Measurements from ENCODE around the gene GLIS1.

The GLIS1 gene

GRCh38 chr1:53659436-53659835 lies 79.5 kb downstream of the GLIS1 start:
- no peak overlapping the region for H2AFZ ChIP-seq (ENCODE audit: low read depth, low read length, severe bottlenecking)
- no peaks in the 10 kb centered on the region for H4K20me1 ChIP-seq (ENCODE audit: low read depth, low read length)
- no peak overlapping the region for H3K9ac ChIP-seq (ENCODE audit: low read length)
- no peaks in the 10 kb centered on the region for H3K9me3 ChIP-seq (ENCODE audit: insufficient read depth, low read length)
- H3K4me2 ChIP-seq (ENCODE audit: low read depth, low read length, poor library complexity, severe bottlenecking), result no peak overlapping the region
- H3K9me2 ChIP-seq (replicated peaks; ENCODE audit: insufficient read depth, low read length), result no peaks in the 10 kb centered on the region
- no peaks in the 10 kb centered on the region for H3K79me2 ChIP-seq (ENCODE audit: insufficient read depth, low read length)
- no peak overlapping the region for H3K27ac ChIP-seq (ENCODE audit: low read depth, low read length)
- no peaks in the 10 kb centered on the region for H3K27me3 ChIP-seq (ENCODE audit: low read length)
- H3K36me3 ChIP-seq (ENCODE audit: low read length), result no peaks in the 10 kb centered on the region
- no peak for TF ChIP-seq CTCF (IDR thresholded peaks at IDR 0.05; ENCODE audit: insufficient read depth, low read length, poor library complexity, severe bottlenecking)
- TF ChIP-seq EZH2phosphoT487 (conservative IDR thresholded peaks at IDR 0.05; ENCODE audit: low read length), result no peak
- no peak overlapping the region for H3K4me3 ChIP-seq (ENCODE audit: insufficient read depth, low read length, poor library complexity, severe bottlenecking)
- no peaks in the 10 kb centered on the region for H3F3A ChIP-seq (ENCODE audit: insufficient read depth)

GRCh38 chr1:53658489-53659230 lies 80.3 kb downstream of the GLIS1 start:
- Histone ChIP-seq H3K27ac (ENCODE audit: low read depth, low read length) (no peak overlapping the region), H2AFZ (ENCODE audit: low read depth, low read length, severe bottlenecking) (no peak overlapping the region), H4K20me1 (ENCODE audit: low read depth, low read length) (no peaks in the 10 kb centered on the region), H3F3A (ENCODE audit: insufficient read depth) (no peaks in the 10 kb centered on the region), H3K27me3 (ENCODE audit: low read length) (no peaks in the 10 kb centered on the region), H3K9ac (ENCODE audit: low read length) (no peak overlapping the region), H3K4me3 (ENCODE audit: insufficient read depth, low read length, poor library complexity, severe bottlenecking) (no peak overlapping the region), H3K79me2 (ENCODE audit: insufficient read depth, low read length) (no peaks in the 10 kb centered on the region), H3K36me3 (ENCODE audit: low read length) (no peaks in the 10 kb centered on the region), H3K9me2 (replicated peaks; ENCODE audit: insufficient read depth, low read length) (no peaks in the 10 kb centered on the region), H3K4me2 (ENCODE audit: low read depth, low read length, poor library complexity, severe bottlenecking) (no peak overlapping the region), H3K9me3 (ENCODE audit: insufficient read depth, low read length) (no peaks in the 10 kb centered on the region)
- TF ChIP-seq EZH2phosphoT487 (conservative IDR thresholded peaks at IDR 0.05; ENCODE audit: low read length) (no peak), CTCF (IDR thresholded peaks at IDR 0.05; ENCODE audit: insufficient read depth, low read length, poor library complexity, severe bottlenecking) (no peak)

DNA sequence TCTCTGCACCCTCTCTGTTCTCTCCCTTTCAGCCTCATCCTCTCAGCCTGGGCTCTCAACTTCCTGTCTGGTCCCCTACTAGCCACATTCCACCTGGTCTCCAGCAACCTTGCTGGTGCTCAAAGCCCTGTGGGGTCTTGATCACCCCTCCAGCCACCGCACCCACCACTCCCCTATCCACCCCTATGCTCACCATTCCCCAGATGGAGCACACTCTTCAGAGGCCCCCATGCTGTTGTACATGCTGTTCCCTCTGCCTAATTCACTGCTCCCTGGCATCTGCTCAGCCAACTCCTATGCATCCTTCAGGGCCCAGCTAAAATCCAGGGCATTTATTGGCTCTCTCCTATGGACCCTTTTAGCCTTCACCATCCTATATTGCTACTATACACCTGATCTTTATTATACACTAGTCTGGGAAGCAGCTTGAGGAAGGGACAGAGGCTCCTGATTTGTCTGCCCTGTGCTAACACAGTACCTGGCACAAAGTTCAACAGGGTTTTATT lies 81.0 kb downstream of the GLIS1 start:
- Histone ChIP-seq H3K79me2 (ENCODE audit: insufficient read depth, low read length) (no peaks in the 10 kb centered on the region), H3K27me3 (ENCODE audit: low read length) (no peaks in the 10 kb centered on the region), H3K27ac (ENCODE audit: low read depth, low read length) (no peak overlapping the region), H3K4me3 (ENCODE audit: insufficient read depth, low read length, poor library complexity, severe bottlenecking) (no peak overlapping the region), H3K36me3 (ENCODE audit: low read length) (no peaks in the 10 kb centered on the region), H3K9me2 (replicated peaks; ENCODE audit: insufficient read depth, low read length) (no peaks in the 10 kb centered on the region), H3K9me3 (ENCODE audit: insufficient read depth, low read length) (no peaks in the 10 kb centered on the region), H2AFZ (ENCODE audit: low read depth, low read length, severe bottlenecking) (no peak overlapping the region), H3K4me2 (ENCODE audit: low read depth, low read length, poor library complexity, severe bottlenecking) (no peak overlapping the region), H4K20me1 (ENCODE audit: low read depth, low read length) (no peaks in the 10 kb centered on the region), H3F3A (ENCODE audit: insufficient read depth) (no peaks in the 10 kb centered on the region), H3K9ac (ENCODE audit: low read length) (no peak overlapping the region)
- TF ChIP-seq EZH2phosphoT487 (conservative IDR thresholded peaks at IDR 0.05; ENCODE audit: low read length) (no peak), CTCF (IDR thresholded peaks at IDR 0.05; ENCODE audit: insufficient read depth, low read length, poor library complexity, severe bottlenecking) (no peak)
